SK-N-MC (cell line): Measurements from ENCODE around the gene ASCC1.
A peak's percentile ranks its signal among the peaks of the same experiment; 100 is the strongest.

ENCODE experiments used
- DNase-seq: peaks from one replicate; pipeline ENCODE4 v3.0.0-alpha.2; 2011; ENCODE audit warnings: low read depth, low spot score
- H3K27ac ChIP-seq: fragments of 200-600 bp; sonication (generic); 2 replicates; pipeline ENCODE4 v1.5.1; 2016; ENCODE audit warnings: mixed run types
- H3K36me3 ChIP-seq: fragments of 200-600 bp; sonication (generic); 2 replicates; pipeline ENCODE4 v1.6.1; 2017; ENCODE audit warnings: antibody characterized with exemption, low read length, mixed read lengths; ENCODE audit not compliant: insufficient read depth
- H3K4me3 ChIP-seq: fragments of 200-600 bp; sonication (generic); 2 replicates; pipeline ENCODE4 v1.5.1; 2016
- H3K9ac ChIP-seq: fragments of 200-600 bp; sonication (generic); 2 replicates; pipeline ENCODE4 v1.8.0; 2017; ENCODE audit warnings: mixed run types, mixed read lengths; ENCODE audit not compliant: insufficient read length
- H3K9me3 ChIP-seq: fragments of 200-600 bp; sonication (generic); 2 replicates; pipeline ENCODE4 v1.6.1; 2017; ENCODE audit warnings: low read depth, mild to moderate bottlenecking, antibody characterized with exemption, low read length, moderate library complexity, mixed read lengths
- EZH2 ChIP-seq: fragments of 200-600 bp; sonication (generic); IDR thresholded peaks from one replicate; pipeline ENCODE4 v1.6.1; 2017; ENCODE audit warnings: antibody characterized with exemption
- FOXP2 ChIP-seq: optimal IDR thresholded peaks from 2 replicates; pipeline ENCODE3; 2011; ENCODE audit warnings: mild to moderate bottlenecking, moderate library complexity; ENCODE audit not compliant: insufficient read depth; ENCODE audit errors: extremely low read length, control extremely low read depth
- POLR2AphosphoS5 ChIP-seq: IDR thresholded peaks from 2 replicates; pipeline ENCODE4 v1.6.1; 2012; ENCODE audit warnings: mild to moderate bottlenecking, low read depth, low read length, borderline replicate concordance

The ASCC1 gene, protein sequence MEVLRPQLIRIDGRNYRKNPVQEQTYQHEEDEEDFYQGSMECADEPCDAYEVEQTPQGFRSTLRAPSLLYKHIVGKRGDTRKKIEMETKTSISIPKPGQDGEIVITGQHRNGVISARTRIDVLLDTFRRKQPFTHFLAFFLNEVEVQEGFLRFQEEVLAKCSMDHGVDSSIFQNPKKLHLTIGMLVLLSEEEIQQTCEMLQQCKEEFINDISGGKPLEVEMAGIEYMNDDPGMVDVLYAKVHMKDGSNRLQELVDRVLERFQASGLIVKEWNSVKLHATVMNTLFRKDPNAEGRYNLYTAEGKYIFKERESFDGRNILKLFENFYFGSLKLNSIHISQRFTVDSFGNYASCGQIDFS

DNA sequence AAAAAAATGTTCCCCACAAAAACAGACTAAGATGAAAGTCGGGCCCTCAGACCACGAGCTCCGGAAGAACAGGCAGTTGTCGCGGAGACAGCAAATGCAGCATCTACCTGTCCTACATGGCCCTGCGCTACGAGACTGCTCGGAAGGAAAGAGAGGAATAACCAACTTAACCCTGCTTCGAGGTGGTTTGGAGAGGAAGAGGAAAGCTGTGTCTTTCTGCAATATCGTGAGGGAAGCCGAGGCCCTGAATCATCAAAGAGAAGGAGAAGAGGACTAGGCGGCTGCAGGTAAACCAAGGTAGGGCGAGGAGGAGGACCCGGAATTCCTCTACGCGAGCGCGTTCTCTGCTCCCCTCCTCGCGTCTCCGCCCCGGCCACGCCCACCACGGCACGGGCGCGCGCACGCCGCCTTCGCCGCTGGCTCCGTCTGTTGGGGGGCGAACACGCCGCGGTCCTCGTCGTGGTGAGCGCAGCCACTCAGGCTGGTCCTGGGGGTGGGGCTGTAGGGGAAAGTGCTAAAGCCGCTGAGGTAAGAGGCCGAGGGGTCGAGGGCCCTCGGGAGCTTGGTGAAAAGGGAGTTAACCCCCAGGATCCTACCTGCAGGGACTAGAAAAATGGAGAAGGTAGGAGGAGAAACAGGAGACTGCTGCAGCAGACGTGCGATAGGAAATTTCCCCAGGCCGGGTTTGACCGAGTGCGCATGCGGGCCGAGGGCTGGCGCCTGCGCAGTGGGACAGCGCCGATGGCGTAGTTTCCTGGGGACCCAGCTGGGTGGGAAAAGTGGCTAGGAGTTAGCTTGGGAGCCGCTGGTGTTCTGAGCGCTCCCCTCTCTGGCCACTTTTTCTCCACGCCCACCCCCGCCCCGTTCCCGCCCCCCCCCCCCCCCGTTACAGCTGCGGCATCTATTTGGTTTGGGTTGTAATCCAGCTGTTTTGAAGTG lies at the start of gene ASCC1, which contains the start of gene ANAPC16:
Gene ASCC1 (minus strand): TSS at position 666 of the 939 bp plus-strand sequence. CDS start 2,978 bp downstream, outside the sequence.
Gene ANAPC16 (plus strand): TSS at position 402 of the 939 bp plus-strand sequence. CDS start 7,903 bp downstream, outside the sequence.
- Histone ChIP-seq H3K4me3 (peak within 1 kb of the TSS; percentile 88), H3K27ac (peak within 1 kb of the TSS; percentile 91), H3K9me3 (no peaks in the 10 kb centered on the region), H3K36me3 (no peaks in the 10 kb centered on the region), H3K9ac (peak within 1 kb of the TSS; percentile 86)
- peak; percentile 34 for DNase-seq
- no peak for TF ChIP-seq FOXP2
- peak; percentile 93 for TF ChIP-seq POLR2AphosphoS5
- TF ChIP-seq EZH2, result no peak

GRCh38 chr10:72265508-72265907 lies 49.4 kb upstream of the ASCC1 start:
- no peak overlapping the region for H3K9ac ChIP-seq
- peak overlapping the region; percentile 68 for H3K27ac ChIP-seq
- TF ChIP-seq FOXP2 (no peak), POLR2AphosphoS5 (no peak), EZH2 (no peak)
- DNase-seq, result no peak
- no peak overlapping the region for H3K4me3 ChIP-seq
- H3K36me3 ChIP-seq, result no peaks in the 10 kb centered on the region
- H3K9me3 ChIP-seq, result no peaks in the 10 kb centered on the region

DNA sequence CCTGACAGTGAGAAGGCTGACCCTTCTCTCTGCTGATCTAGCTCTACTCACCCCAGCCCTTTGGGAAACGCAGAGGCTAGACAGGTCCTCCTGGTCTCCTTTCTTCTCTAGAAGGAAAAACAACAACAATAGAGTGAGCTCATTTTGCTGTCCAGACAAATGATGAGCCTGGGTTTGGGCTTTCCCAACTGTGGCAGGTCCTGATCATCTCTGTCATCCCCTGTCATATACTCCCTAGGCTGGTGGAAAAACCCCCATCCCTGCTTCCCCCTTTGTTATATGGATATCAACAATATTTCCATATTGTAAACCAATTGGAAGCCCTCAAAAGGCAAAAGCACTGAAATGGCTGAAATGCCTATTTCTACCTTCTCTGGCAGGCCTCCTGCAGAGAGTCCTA lies 48.5 kb upstream of the ASCC1 start:
- Histone ChIP-seq H3K9me3 (no peaks in the 10 kb centered on the region), H3K4me3 (no peak overlapping the region), H3K36me3 (no peaks in the 10 kb centered on the region), H3K27ac (peak overlapping the region; percentile 68; the same call in 1 of the 2 replicates), H3K9ac (no peak overlapping the region)
- TF ChIP-seq FOXP2, result no peak
- no peak for TF ChIP-seq POLR2AphosphoS5
- TF ChIP-seq EZH2, result no peak
- DNase-seq, result no peak

GRCh38 chr10:72263613-72264241 lies 47.7 kb upstream of the ASCC1 start:
- no peaks in the 10 kb centered on the region for H3K36me3 ChIP-seq
- 0 out of 2 replicates have a peak overlapping the region, but pooled peaks have one; percentile 42 for H3K27ac ChIP-seq
- no peak overlapping the region for H3K9ac ChIP-seq
- no peak overlapping the region for H3K4me3 ChIP-seq
- no peaks in the 10 kb centered on the region for H3K9me3 ChIP-seq
- TF ChIP-seq EZH2 (no peak), POLR2AphosphoS5 (no peak), FOXP2 (no peak)
- no peak for DNase-seq

- H3K9ac ChIP-seq, result peak overlapping the region; percentile 76
- no peak for TF ChIP-seq EZH2
- TF ChIP-seq FOXP2, result no peak
- TF ChIP-seq POLR2AphosphoS5, result no peak
- peak overlapping the region; percentile 99 for H3K27ac ChIP-seq
- H3K36me3 ChIP-seq, result no peaks in the 10 kb centered on the region
- DNase-seq, result no peak
- no peaks in the 10 kb centered on the region for H3K9me3 ChIP-seq
- H3K4me3 ChIP-seq, result no peak overlapping the region
Observed at GRCh38 chr10:72261784-72262404, 45.8 kb upstream of the ASCC1 start.

DNA sequence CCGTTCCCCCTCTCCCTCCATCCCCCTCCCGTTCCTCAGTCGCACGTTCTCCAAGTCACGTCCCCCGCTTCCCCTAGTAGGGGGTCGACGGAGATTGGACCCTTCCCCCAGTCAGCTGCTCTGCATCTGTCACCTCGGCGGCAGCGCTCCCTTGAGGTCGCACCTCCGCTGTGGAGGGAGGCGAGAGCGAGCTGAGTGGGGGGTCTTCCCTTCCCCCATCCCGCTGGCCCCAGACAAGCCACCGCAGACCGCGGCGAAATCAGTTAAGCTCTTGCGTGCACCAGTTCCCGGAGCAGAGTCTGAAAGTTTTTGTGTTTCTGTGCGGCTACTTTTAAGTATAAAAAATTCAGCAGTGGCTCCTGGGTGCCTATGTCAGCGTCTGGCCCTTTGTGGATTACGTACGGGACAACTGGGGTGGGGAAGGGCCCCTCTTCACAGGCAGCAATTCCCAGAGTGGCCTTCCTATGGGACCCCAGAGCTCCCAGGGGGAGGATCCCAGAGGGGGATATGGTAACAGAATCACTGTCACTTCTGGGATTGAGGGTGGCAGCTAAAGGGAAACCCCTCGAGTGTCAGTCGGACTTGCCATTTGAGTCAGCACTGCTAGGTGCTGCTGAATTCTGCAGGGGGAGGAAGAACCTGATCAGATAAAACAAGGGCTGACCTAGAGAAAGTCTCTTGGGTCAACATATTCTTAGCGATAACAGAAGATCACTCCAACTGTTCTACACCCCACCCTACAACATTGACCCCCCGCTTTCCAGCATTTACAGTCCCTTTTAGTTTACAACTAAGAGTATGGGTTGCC lies 45.1 kb upstream of the ASCC1 start:
- Histone ChIP-seq H3K9ac (peak overlapping the region; percentile 76), H3K27ac (peak overlapping the region; percentile 99), H3K36me3 (no peaks in the 10 kb centered on the region), H3K4me3 (peak overlapping the region; percentile 76), H3K9me3 (no peaks in the 10 kb centered on the region)
- no peak for DNase-seq
- TF ChIP-seq FOXP2 (no peak), POLR2AphosphoS5 (peak; percentile 39; the same call in 1 of the 2 replicates)

DNA sequence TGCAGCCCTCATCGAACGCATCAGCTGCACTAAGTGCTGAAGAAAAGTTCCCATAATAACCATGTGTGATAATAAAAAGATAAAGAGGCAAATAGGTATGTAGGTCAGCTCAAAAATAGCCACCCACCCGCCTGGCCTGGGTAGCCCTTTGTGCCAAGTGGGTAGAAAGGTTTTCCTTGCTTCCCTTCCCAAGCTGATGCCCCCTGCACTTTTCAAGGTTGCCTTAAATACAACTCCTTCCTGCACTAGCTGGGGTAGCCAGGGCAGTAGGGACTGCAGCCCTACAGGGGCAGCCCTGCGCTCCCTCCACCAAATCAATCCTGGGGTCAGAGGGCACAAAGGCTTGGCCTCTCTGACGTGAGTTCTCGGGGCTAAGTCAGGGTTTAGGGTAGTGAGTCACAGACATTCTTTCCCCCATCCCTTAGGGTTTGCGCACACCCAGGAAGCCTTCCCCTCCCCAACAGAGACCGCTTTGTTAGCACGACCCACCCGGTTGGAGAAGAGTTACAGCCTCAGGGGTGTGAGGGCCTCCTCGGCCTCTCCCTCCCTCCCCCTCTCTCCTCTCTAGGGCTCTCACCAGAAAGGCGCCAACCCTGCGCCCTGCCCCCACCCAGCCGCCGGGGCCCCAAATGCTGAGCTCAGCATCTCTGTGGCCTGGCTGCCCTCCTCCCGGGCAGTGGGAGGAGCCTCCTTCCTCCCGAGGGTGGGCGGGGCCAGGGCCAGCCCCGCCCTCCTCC lies 44.3 kb upstream of the ASCC1 start:
- DNase-seq, result no peak
- Histone ChIP-seq H3K27ac (peak overlapping the region; percentile 99), H3K36me3 (no peaks in the 10 kb centered on the region), H3K9me3 (no peaks in the 10 kb centered on the region), H3K4me3 (peak overlapping the region; percentile 76), H3K9ac (peak overlapping the region; percentile 78)
- TF ChIP-seq FOXP2 (peak; percentile 84), POLR2AphosphoS5 (peak; percentile 48; the same call in 1 of the 2 replicates), EZH2 (no peak)
